GM23338 (cell line): ENCODE data around the gene PTRH1. TPM values are rescaled to one million over a fixed set of nuclear protein-coding genes. Genes with fewer than 3 reads are reported as not detected.

Source experiments
- CREB1 ChIP-seq: fragments of 250-450 bp; sonication (Bioruptor Pico); IDR thresholded peaks from 2 replicates; pipeline ENCODE4 v1.5.0; 2020; ENCODE audit warnings: low read depth, mild to moderate bottlenecking, moderate library complexity
- EZH2phosphoT487 ChIP-seq: fragments of 200-600 bp; sonication (generic); IDR thresholded peaks from one replicate; pipeline ENCODE4 v1.8.1; 2018; ENCODE audit warnings: antibody characterized with exemption; ENCODE audit not compliant: unreplicated experiment
- JUNB ChIP-seq: IDR thresholded peaks from one replicate; pipeline ENCODE4 v1.6.1; 2016; ENCODE audit warnings: antibody characterized with exemption; ENCODE audit not compliant: unreplicated experiment
- POLR2AphosphoS5 ChIP-seq: IDR thresholded peaks from 2 replicates; pipeline ENCODE4 v1.6.1; 2016; ENCODE audit warnings: antibody characterized with exemption, low read depth
- polyA plus RNA-seq: library from polyadenylated mRNA; unstranded; fragments of >200 nt; fragmentation: Nextera tagmentation; extraction: Ambion mirVana; gene quantifications from 2 replicates; pipeline ENCODE4 v1.2.1, GENCODE V29; 2016
- total RNA-seq: library from RNA; depleted of rRNA; stranded (reverse); fragments of >200 nt; shearing (Covaris generic); gene quantifications from 2 replicates; pipeline ENCODE4 v1.2.3, GENCODE V29; 2014
- TF ChIP-seq, protein P1 (sequence below): fragments of 250-450 bp; sonication (Bioruptor Pico); IDR thresholded peaks from 2 replicates; pipeline ENCODE4 v1.5.0; 2020; ENCODE audit warnings: mild to moderate bottlenecking, moderate library complexity
- TF ChIP-seq, protein P2 (sequence below): IDR thresholded peaks from one replicate; pipeline ENCODE4 v1.6.1; 2018; ENCODE audit warnings: antibody characterized with exemption; ENCODE audit not compliant: unreplicated experiment
- TF ChIP-seq, protein P3 (sequence below), 2 experiments: fragments of 200-600 bp in 1 of 2; sonication (generic) in 1 of 2; conservative IDR thresholded peaks; 2 replicates each; pipeline versions ENCODE4 v1.5.1 to v1.6.1; 2016 to 2017; ENCODE audit warnings: antibody characterized with exemption in 2 of 2, low read depth in 2 of 2, mild to moderate bottlenecking in 2 of 2, moderate library complexity in 1 of 2

PTRH1 gene
- total and polyA plus RNA-seq, 2 experiments from 2014 or later = 15.1 to 18.6 TPM

DNA sequence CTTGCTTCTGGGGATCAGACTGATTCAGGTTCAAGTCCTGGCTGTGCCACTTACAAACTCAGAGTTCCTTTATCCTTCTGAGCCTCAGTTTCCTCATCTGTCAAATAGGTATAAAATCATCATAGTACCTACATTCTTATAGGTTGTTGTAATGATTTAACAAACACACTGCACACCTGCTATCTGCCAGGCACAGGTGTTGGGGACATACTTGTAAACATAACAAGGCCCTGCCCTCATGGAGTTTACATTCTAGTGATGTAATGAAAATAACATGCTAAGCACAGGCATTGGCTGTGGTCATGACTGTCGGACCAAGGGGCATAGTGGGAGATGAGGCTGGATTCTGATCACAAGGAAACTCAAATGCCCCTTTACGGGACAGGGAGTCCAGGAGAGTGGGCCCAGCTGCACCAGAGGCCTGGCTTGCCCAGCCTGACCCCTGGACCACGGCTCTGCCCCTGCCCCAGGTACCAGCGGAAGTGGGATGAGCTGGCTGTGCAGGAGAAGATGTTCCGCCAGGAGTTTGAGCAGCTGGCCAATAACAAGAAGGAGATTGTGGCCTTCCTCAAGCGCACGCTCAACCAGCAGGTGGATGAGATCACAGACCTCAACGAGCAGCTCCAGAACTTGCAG lies 6.4 kb downstream of the PTRH1 start (continued):
- TF ChIP-seq, protein P1, sequence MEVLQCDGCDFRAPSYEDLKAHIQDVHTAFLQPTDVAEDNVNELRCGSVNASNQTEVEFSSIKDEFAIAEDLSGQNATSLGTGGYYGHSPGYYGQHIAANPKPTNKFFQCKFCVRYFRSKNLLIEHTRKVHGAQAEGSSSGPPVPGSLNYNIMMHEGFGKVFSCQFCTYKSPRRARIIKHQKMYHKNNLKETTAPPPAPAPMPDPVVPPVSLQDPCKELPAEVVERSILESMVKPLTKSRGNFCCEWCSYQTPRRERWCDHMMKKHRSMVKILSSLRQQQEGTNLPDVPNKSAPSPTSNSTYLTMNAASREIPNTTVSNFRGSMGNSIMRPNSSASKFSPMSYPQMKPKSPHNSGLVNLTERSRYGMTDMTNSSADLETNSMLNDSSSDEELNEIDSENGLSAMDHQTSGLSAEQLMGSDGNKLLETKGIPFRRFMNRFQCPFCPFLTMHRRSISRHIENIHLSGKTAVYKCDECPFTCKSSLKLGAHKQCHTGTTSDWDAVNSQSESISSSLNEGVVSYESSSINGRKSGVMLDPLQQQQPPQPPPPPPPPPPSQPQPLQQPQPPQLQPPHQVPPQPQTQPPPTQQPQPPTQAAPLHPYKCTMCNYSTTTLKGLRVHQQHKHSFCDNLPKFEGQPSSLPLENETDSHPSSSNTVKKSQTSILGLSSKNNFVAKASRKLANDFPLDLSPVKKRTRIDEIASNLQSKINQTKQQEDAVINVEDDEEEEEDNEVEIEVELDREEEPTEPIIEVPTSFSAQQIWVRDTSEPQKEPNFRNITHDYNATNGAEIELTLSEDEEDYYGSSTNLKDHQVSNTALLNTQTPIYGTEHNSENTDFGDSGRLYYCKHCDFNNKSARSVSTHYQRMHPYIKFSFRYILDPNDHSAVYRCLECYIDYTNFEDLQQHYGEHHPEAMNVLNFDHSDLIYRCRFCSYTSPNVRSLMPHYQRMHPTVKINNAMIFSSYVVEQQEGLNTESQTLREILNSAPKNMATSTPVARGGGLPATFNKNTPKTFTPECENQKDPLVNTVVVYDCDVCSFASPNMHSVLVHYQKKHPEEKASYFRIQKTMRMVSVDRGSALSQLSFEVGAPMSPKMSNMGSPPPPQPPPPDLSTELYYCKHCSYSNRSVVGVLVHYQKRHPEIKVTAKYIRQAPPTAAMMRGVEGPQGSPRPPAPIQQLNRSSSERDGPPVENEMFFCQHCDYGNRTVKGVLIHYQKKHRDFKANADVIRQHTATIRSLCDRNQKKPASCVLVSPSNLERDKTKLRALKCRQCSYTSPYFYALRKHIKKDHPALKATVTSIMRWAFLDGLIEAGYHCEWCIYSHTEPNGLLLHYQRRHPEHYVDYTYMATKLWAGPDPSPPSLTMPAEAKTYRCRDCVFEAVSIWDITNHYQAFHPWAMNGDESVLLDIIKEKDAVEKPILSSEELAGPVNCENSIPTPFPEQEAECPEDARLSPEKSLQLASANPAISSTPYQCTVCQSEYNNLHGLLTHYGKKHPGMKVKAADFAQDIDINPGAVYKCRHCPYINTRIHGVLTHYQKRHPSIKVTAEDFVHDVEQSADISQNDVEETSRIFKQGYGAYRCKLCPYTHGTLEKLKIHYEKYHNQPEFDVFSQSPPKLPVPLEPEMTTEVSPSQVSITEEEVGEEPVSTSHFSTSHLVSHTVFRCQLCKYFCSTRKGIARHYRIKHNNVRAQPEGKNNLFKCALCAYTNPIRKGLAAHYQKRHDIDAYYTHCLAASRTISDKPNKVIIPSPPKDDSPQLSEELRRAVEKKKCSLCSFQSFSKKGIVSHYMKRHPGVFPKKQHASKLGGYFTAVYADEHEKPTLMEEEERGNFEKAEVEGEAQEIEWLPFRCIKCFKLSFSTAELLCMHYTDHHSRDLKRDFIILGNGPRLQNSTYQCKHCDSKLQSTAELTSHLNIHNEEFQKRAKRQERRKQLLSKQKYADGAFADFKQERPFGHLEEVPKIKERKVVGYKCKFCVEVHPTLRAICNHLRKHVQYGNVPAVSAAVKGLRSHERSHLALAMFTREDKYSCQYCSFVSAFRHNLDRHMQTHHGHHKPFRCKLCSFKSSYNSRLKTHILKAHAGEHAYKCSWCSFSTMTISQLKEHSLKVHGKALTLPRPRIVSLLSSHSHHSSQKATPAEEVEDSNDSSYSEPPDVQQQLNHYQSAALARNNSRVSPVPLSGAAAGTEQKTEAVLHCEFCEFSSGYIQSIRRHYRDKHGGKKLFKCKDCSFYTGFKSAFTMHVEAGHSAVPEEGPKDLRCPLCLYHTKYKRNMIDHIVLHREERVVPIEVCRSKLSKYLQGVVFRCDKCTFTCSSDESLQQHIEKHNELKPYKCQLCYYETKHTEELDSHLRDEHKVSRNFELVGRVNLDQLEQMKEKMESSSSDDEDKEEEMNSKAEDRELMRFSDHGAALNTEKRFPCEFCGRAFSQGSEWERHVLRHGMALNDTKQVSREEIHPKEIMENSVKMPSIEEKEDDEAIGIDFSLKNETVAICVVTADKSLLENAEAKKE (CRISPR knock-in tag) = no peak
- no peak for TF ChIP-seq EZH2phosphoT487
- TF ChIP-seq, protein P2, sequence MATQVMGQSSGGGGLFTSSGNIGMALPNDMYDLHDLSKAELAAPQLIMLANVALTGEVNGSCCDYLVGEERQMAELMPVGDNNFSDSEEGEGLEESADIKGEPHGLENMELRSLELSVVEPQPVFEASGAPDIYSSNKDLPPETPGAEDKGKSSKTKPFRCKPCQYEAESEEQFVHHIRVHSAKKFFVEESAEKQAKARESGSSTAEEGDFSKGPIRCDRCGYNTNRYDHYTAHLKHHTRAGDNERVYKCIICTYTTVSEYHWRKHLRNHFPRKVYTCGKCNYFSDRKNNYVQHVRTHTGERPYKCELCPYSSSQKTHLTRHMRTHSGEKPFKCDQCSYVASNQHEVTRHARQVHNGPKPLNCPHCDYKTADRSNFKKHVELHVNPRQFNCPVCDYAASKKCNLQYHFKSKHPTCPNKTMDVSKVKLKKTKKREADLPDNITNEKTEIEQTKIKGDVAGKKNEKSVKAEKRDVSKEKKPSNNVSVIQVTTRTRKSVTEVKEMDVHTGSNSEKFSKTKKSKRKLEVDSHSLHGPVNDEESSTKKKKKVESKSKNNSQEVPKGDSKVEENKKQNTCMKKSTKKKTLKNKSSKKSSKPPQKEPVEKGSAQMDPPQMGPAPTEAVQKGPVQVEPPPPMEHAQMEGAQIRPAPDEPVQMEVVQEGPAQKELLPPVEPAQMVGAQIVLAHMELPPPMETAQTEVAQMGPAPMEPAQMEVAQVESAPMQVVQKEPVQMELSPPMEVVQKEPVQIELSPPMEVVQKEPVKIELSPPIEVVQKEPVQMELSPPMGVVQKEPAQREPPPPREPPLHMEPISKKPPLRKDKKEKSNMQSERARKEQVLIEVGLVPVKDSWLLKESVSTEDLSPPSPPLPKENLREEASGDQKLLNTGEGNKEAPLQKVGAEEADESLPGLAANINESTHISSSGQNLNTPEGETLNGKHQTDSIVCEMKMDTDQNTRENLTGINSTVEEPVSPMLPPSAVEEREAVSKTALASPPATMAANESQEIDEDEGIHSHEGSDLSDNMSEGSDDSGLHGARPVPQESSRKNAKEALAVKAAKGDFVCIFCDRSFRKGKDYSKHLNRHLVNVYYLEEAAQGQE = no peak
- TF ChIP-seq POLR2AphosphoS5 = no peak
- TF ChIP-seq CREB1 = no peak
- no peak for TF ChIP-seq JUNB
- TF ChIP-seq, protein P3, sequence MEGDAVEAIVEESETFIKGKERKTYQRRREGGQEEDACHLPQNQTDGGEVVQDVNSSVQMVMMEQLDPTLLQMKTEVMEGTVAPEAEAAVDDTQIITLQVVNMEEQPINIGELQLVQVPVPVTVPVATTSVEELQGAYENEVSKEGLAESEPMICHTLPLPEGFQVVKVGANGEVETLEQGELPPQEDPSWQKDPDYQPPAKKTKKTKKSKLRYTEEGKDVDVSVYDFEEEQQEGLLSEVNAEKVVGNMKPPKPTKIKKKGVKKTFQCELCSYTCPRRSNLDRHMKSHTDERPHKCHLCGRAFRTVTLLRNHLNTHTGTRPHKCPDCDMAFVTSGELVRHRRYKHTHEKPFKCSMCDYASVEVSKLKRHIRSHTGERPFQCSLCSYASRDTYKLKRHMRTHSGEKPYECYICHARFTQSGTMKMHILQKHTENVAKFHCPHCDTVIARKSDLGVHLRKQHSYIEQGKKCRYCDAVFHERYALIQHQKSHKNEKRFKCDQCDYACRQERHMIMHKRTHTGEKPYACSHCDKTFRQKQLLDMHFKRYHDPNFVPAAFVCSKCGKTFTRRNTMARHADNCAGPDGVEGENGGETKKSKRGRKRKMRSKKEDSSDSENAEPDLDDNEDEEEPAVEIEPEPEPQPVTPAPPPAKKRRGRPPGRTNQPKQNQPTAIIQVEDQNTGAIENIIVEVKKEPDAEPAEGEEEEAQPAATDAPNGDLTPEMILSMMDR (conservative IDR thresholded peaks at IDR 0.05; ENCODE audit: low read depth in 2 of 2) = no peak
